Measurements from ENCODE around the gene KCNJ5. TPM values are rescaled to one million over a fixed set of nuclear protein-coding genes. Genes with fewer than 3 reads are reported as not detected.

The KCNJ5 gene
- total RNA-seq, 8 experiments from 2014 or later = 0.15 to 3.6 (median 1.2) TPM; not detected in 1

DNA sequence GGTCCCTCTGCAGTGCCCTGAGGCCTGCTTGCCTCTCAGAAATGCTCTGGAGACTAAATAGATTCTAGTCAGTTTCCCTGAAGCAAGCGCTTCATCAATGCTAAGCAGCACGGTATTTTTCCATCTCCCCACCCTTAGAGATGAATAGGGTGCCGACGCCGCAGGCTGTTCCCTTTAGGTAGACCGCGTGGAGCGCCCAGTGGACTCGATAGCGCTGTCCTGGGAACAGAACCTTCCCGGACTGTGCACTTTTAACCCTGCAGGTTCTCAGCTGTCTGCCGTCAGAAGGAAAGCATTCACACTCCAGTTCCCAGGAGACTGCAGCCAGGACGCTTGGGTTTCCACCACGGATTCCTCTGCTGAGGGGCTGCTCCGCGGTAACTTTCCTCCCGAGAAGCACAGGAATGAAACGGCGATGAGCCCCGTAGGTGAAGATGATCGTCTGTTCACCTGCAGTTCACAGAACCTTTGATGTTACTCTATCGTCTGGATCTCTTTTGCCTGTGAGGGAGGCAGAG, 15.0 kb upstream of the KCNJ5 start:
- in situ Hi-C loops (cut with MboI; ENCODE audit: low pct_unique_long_range_greater_than_20kb in 2 of 9, low sequenced_read_pairs in 9 of 9, unreplicated experiment in 9 of 9) = loop anchor here in 3 of 9 experiments (5.0 to 25.0 kb wide), 4 partner anchors 81 to 886 kb away; no protein-coding TSS in a partner anchor
- 60 to 100% (median 89%) methylated on average over 1 to 18 of the region's 22 CpGs; no CpG with 5 or more reads in 4 of the 10 experiments for WGBS, 10 experiments
- ATAC-seq (replicated peaks in 6 of 8) = no peak
- Histone ChIP-seq H3K4me3 (no peak overlapping the region), H3K27ac (no peak overlapping the region), H3K4me1 (replicated peaks in 1 of 2) (peaks cover 4 to 10% of the 10 kb centered on the region in 2 donors)

DNA sequence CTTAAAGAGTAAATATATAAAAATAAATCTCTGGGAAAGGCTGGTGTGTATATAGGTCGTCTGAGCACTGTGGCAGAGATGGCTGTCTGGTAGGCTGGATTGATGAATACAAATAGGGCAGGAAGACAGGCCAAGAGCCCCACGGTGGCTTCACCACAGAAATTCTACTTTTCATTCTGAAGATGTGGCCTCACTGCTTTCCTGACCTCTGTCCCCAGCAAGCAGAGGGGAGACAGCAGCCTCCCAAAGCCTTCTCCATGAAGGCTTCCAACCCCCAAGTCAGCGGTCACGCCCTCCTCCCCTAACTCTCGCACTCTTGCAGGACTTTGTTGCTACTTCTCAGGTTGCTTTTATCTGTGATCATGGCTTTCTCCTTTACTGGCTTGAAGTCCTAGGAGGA, 13.4 kb upstream of the KCNJ5 start:
- ATAC-seq (replicated peaks in 6 of 8) = no peak
- 0 to 90% (median 76%) methylated on average over 1 to 5 of the region's 5 CpGs; no CpG with 5 or more reads in 1 of the 10 experiments for WGBS, 10 experiments
- in situ Hi-C loops (cut with MboI; ENCODE audit: low pct_unique_long_range_greater_than_20kb in 2 of 9, low sequenced_read_pairs in 9 of 9, unreplicated experiment in 9 of 9) = loop anchor here in 3 of 9 experiments (5.0 to 25.0 kb wide), 4 partner anchors 80 to 885 kb away; no protein-coding TSS in a partner anchor
- H3K27ac ChIP-seq = no peak overlapping the region
- peaks cover 0 to 6% of the 10 kb centered on the region in 2 donors for H3K4me1 ChIP-seq (replicated peaks in 1 of 2)
- no peak overlapping the region for H3K4me3 ChIP-seq

DNA sequence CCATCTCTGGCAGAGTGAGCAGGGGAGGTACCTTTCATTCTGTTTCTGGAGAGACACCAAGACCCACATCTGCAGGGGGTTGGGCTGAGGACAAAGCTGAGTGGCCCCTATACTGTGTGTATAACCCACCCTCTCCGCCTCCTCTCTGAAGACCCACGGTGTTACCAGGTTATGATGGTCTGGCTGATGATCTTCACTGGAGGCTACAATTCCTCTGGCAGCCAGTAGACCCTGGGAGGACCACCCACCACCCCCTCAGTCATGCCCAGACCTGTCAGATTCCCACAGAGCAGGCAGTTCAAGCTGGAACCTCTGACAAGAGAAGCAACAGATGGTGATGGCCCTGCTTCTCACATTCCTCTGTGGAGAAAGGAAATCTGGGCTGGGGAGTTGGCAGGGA, 12.7 kb upstream of the KCNJ5 start:
- peaks cover 0 to 6% of the 10 kb centered on the region in 2 donors for H3K4me1 ChIP-seq (replicated peaks in 1 of 2)
- in situ Hi-C loops (cut with MboI; ENCODE audit: low pct_unique_long_range_greater_than_20kb in 2 of 9, low sequenced_read_pairs in 9 of 9, unreplicated experiment in 9 of 9) = loop anchor here in 3 of 9 experiments (5.0 to 25.0 kb wide), 4 partner anchors 79 to 884 kb away; no protein-coding TSS in a partner anchor
- peak in 1 of 8 experiments; percentile 25 for ATAC-seq (replicated peaks in 6 of 8)
- H3K4me3 ChIP-seq = no peak overlapping the region
- 43 to 83% methylated on average over 1 to 2 of the region's 2 CpGs; no CpG with 5 or more reads in 8 of the 10 experiments for WGBS, 10 experiments
- no peak overlapping the region for H3K27ac ChIP-seq

DNA sequence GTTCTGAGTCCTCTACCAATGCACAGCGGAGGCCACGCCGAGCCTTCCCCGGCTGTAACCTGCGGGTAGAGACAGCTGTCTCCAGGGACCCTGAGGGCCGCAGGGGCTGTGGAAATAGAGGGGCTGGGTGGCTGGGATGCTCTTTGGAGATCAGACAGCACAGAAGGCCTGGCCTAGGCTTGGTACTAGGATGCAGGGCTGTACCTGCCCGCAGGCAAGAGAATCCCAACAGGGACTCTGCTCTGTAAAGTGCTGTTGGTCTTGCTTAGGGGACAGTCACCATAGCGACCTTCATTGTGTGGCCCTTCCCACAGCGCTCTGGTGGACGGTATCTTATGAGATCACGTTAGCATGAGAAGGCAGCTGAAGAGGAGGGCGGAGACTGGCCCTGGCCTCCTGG, 11.3 kb upstream of the KCNJ5 start:
- in situ Hi-C loops (cut with MboI; ENCODE audit: low pct_unique_long_range_greater_than_20kb in 2 of 9, low sequenced_read_pairs in 9 of 9, unreplicated experiment in 9 of 9) = loop anchor here in 8 of 9 experiments (5.0 to 25.0 kb wide), 5 partner anchors 75 to 882 kb away; no protein-coding TSS in a partner anchor
- no peak overlapping the region for H3K4me3 ChIP-seq
- ATAC-seq (replicated peaks in 6 of 8) = peak in 6 of 8 experiments; percentile 32 to 82 (median 56)
- WGBS, 10 experiments = 24 to 97% (median 62%) methylated on average over 4 to 12 of the region's 12 CpGs; no CpG with 5 or more reads in 3 of the 10 experiments
- H3K27ac ChIP-seq = no peak overlapping the region
- H3K4me1 ChIP-seq (replicated peaks in 1 of 2) = peaks cover 0 to 6% of the 10 kb centered on the region in 2 donors

DNA sequence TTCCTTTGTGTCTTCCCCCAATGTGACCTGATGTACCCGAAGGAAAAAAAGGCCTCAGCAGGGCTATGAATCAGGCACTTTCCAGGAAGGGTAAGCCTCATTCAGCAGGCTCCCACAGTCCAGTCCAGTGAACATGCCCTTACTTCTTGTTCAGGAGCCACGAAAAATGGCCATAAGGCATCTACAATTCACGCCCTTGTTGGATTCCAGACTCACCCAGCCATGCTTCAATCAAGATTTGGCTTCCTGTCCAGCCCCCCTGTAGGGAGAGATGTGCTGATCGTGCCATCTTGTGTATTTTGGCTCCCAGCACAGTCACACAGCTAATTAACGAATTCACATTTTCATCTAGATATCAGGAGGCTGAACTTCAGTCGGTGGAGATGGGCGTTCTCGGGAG, 9.9 kb upstream of the KCNJ5 start:
- in situ Hi-C loops (cut with MboI; ENCODE audit: low pct_unique_long_range_greater_than_20kb in 2 of 9, low sequenced_read_pairs in 9 of 9, unreplicated experiment in 9 of 9) = loop anchor here in 7 of 9 experiments (10.0 to 25.0 kb wide), 4 partner anchors 74 to 881 kb away; no protein-coding TSS in a partner anchor
- Histone ChIP-seq H3K27ac (no peak overlapping the region), H3K4me1 (replicated peaks in 1 of 2) (peaks cover 1 to 6% of the 10 kb centered on the region in 2 donors), H3K4me3 (no peak overlapping the region)
- peak in 1 of 8 experiments; percentile 22 for ATAC-seq (replicated peaks in 6 of 8)
- 68 to 100% (median 84%) methylated on average over 2 to 5 of the region's 8 CpGs; no CpG with 5 or more reads in 5 of the 10 experiments for WGBS, 10 experiments

DNA sequence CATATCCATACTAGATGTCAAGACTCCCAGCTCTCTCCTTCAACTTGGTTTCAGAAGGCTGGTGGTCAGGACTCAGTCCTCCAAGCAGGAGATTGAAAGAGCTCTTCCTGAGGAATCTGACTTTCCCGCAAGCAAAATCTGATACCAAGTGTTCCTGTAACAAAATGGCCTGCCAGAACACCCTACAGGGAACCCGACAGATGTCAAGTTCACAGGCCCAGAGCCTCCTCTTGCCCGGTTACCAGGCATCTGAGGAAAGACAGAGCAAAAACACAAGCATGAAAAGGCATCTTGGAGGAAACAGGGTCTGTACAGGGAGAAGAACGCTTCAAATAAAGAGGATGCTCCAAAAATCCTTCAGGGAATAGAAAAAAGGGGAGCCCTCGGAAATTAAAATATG, 8.7 kb upstream of the KCNJ5 start:
- no peak overlapping the region for H3K4me3 ChIP-seq
- H3K4me1 ChIP-seq (replicated peaks in 1 of 2) = peaks cover 13% of the 10 kb centered on the region in 2 donors
- in situ Hi-C loops (cut with MboI; ENCODE audit: low pct_unique_long_range_greater_than_20kb in 2 of 9, low sequenced_read_pairs in 9 of 9, unreplicated experiment in 9 of 9) = loop anchor here in 7 of 9 experiments (10.0 to 25.0 kb wide), 4 partner anchors 72 to 880 kb away; no protein-coding TSS in a partner anchor
- WGBS, 10 experiments = 33 to 100% (median 57%) methylated on average over 1 to 5 of the region's 5 CpGs
- H3K27ac ChIP-seq = no peak overlapping the region
- no peak for ATAC-seq (replicated peaks in 6 of 8)

DNA sequence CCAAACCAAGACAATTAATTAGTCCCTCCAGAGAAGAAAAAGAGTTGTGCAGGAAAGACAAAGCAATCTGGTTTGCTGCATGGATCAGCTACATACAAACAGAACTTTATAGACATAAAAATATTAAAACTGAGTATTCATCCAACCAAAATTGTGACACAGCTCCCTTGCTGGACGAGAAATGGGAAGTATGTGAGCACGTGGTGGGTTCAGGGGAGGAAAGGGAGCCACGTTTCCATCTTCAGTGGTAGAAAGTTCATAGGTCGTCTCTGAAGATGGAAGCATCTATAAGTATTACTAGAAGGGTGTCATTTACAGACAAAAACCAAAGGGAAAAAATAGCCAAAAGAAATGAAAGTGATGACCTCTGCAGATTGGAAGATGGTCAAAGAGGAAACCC, 7.1 kb upstream of the KCNJ5 start:
- Histone ChIP-seq H3K4me1 (replicated peaks in 1 of 2) (peaks cover 15 to 17% of the 10 kb centered on the region in 2 donors), H3K4me3 (no peak overlapping the region), H3K27ac (no peak overlapping the region)
- in situ Hi-C loops (cut with MboI; ENCODE audit: low pct_unique_long_range_greater_than_20kb in 2 of 9, low sequenced_read_pairs in 9 of 9, unreplicated experiment in 9 of 9) = loop anchor here in 7 of 9 experiments (10.0 to 25.0 kb wide), 4 partner anchors 71 to 878 kb away; no protein-coding TSS in a partner anchor
- no peak for ATAC-seq (replicated peaks in 6 of 8)
- 5 to 44% (median 31%) methylated on average over 1 to 4 of the region's 4 CpGs; no CpG with 5 or more reads in 2 of the 10 experiments for WGBS, 10 experiments

DNA sequence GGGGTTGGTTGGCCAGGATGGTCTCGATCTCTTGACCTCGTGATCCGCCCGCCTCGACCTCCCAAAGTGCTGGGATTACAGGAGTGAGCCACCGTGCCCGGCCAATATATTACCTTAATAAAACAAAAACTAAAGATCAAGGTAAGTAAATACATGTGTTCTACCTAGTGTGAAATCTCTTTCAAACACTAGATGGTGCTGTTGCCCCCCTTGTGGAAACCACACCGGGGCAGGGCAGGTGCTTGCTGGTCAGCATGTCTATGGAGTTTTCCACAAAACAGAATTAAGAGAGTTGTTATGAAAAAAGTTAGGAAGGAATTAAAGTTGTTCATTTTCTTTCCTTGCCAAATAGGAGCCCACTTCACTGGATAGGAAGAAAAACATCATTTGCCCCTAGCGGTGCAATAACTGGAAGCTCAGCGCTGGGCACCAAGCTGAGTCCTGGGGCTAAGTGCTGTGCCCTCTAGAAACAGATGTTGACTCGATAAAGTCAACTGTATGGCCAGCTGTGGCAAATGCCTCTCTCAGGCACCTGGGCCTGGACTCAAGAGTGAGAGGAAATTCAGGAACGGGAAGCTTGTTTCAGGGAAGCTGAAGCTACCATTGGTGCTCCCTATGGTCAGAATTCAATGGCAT, 6.3 kb upstream of the KCNJ5 start:
- in situ Hi-C loops (cut with MboI; ENCODE audit: low pct_unique_long_range_greater_than_20kb in 2 of 9, low sequenced_read_pairs in 9 of 9, unreplicated experiment in 9 of 9) = loop anchor here in 7 of 9 experiments (10.0 to 25.0 kb wide), 4 partner anchors 70 to 877 kb away; no protein-coding TSS in a partner anchor
- 15 to 89% (median 61%) methylated on average over 1 to 11 of the region's 12 CpGs; no CpG with 5 or more reads in 1 of the 10 experiments for WGBS, 10 experiments
- no peak overlapping the region for H3K4me3 ChIP-seq
- H3K27ac ChIP-seq = no peak overlapping the region
- ATAC-seq (replicated peaks in 6 of 8) = peak; percentile 76 to 94 (median 82)
- H3K4me1 ChIP-seq (replicated peaks in 1 of 2) = peaks cover 18 to 20% of the 10 kb centered on the region in 2 donors

DNA sequence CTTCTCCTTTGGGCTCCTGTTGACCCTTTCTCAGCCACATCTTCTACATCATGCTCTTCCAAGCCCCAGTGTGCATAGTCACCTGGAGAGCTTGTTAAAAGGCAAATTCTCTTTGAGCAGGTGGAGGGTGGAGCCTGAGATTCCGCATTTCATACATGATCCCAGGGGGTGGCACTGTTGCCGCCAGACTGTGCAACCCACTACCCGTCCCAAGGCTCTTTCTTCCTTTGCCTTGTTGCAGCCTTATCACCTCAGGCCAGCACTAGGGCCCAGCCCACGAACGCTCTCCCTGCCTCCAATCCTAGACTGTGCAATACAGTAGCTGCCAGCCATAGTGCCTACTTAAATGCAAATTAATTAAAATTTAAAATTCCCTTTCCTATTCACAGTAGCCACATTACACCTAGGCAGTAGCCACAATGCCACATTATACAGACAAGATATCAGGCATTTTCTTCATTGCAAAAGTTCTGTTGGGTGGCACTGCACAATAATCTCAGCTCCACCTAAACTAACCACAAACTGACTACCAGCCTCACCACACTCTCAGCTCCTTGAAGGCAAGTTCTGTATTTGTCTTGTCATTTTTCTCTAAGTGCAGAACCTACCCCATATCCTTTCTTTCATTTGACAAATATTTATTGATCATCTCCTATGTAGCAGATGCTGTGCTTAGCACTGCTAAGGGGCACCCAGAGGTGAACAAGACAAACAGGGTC, 4.6 kb upstream of the KCNJ5 start:
- in situ Hi-C loops (cut with MboI; ENCODE audit: low pct_unique_long_range_greater_than_20kb in 2 of 9, low sequenced_read_pairs in 9 of 9, unreplicated experiment in 9 of 9) = loop anchor here in 7 of 9 experiments (10.0 to 25.0 kb wide), 4 partner anchors 68 to 876 kb away; no protein-coding TSS in a partner anchor
- ATAC-seq (replicated peaks in 6 of 8) = peak in 3 of 8 experiments; percentile 9 to 17 (median 17)
- Histone ChIP-seq H3K4me1 (replicated peaks in 1 of 2) (peaks cover 20 to 27% of the 10 kb centered on the region in 2 donors), H3K4me3 (no peak overlapping the region), H3K27ac (no peak overlapping the region)
- 0 to 80% (median 53%) methylated on average over 1 to 5 of the region's 5 CpGs; no CpG with 5 or more reads in 2 of the 10 experiments for WGBS, 10 experiments

DNA sequence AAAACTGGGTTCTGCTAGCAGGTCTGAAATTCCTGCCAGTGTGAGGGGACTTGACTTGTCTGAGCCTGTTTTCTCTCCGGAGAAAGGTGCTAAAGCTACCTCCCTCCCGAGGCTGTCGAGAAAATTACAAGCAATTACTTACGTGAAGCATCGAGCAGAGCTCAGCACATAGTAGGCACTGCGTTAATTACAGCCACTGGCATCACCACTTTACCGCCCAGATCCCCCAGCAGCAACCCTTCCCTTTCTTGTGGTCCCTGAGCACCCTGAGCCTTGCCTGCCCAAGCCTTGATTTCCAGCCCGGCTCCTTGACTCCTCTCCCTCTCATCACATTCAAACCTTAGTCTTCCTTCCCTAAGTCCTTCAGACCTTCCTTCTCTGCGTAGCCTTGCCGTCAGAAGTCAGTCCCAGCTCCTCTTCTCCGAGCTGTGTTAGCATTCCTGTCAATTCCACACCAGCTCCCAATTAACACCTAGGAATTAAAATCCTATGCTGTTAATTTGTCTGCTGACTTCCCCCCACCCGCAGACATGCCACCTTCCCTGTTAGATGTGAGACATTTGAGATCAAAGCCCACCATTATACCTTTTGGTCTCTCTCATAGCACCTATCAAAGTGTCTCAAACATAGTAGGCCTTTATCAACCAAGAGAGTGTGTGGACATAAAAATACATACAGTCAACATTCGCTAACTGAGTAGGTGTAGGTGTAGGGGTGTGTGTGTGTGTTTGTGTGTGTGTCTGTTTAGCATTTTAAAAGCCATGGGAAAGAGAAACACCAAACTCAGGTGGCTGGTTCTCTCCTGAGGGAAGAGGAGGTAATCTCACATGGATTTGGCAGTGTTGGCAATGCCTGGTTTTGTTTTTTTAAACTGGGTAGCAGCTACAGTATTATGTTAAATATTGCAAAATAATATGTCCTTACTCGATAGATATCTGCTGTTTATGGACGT, 2.8 kb upstream of the KCNJ5 start:
- Histone ChIP-seq H3K27ac (no peak overlapping the region), H3K4me3 (no peak overlapping the region), H3K4me1 (replicated peaks in 1 of 2) (peaks cover 22 to 36% of the 10 kb centered on the region in 2 donors)
- 48 to 92% (median 73%) methylated on average over 3 to 14 of the region's 15 CpGs for WGBS, 10 experiments
- no peak for ATAC-seq (replicated peaks in 6 of 8)
- in situ Hi-C loops (cut with MboI; ENCODE audit: low pct_unique_long_range_greater_than_20kb in 2 of 9, low sequenced_read_pairs in 9 of 9, unreplicated experiment in 9 of 9) = loop anchor here in 7 of 9 experiments (10.0 to 25.0 kb wide), 4 partner anchors 66 to 874 kb away; no protein-coding TSS in a partner anchor

DNA sequence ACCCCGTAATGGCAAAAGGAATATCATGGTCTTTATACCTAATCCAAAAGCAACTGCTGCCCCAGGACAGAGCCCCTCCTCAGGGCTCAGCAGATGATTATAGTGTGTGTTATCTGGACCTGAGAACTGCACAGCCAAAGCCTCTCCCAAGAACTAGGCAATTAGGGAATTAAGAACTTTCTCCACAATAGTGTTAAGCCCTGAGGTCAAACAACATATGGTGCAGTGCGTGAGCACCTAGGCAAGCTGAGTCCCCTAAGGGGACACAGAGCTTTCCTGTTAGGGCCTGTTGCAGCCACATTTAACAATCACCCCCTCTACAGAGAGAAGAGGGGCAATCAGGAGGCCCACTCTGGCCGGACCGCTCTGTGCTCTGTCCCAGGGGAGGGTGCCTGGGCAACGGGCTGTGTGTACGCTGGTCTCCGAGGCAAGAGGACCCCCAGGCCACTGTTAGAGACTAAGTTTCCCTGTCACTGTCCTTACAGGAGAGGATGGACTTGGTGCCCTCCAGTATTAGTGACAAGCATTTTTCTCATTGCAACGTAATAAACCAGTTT, 1.4 kb upstream of the KCNJ5 start:
- Histone ChIP-seq H3K27ac (no peak overlapping the region), H3K4me3 (peak overlapping the region in 2 of 5 donors; percentile 32 to 47), H3K4me1 (replicated peaks in 1 of 2) (peaks cover 22 to 39% of the 10 kb centered on the region in 2 donors)
- 57 to 100% (median 69%) methylated on average over 1 to 5 of the region's 8 CpGs; no CpG with 5 or more reads in 2 of the 10 experiments for WGBS, 10 experiments
- no peak for ATAC-seq (replicated peaks in 6 of 8)
- in situ Hi-C loops (cut with MboI; ENCODE audit: low pct_unique_long_range_greater_than_20kb in 2 of 9, low sequenced_read_pairs in 9 of 9, unreplicated experiment in 9 of 9) = loop anchor here in 7 of 9 experiments (5.0 to 25.0 kb wide), 5 partner anchors 63 to 873 kb away; no protein-coding TSS in a partner anchor
